Activated CD4-positive, alpha-beta T cell treated with anti-CD3 and anti-CD28 coated beads, Interleukin-2, amount 50 U/mL, for 24 hours (primary cell): ENCODE measurements around the gene HCRTR2.
"Not testable (repeated sequence)": the region's sequence is repeated elsewhere in the genome, so short reads cannot be mapped to it uniquely, and the experiment has no call there.

Source experiments
- DNase-seq, 2 donors: peaks; one replicate each; pipeline ENCODE4 v3.0.0-alpha.2; 2020; ENCODE audit warnings: low read depth in 1 of 2, low spot score in 1 of 2

The HCRTR2 gene

GRCh38 chr6:55174211-55175026 lies at the start of gene HCRTR2:
Gene HCRTR2, plus strand, starts transcription at chr6:55174515. Its CDS starts 73 bp downstream, at chr6:55174588.
- no peak for DNase-seq

GRCh38 chr6:55130806-55131324 lies 43.5 kb upstream of the HCRTR2 start:
- no peak for DNase-seq

- no peak for DNase-seq
Observed at GRCh38 chr6:55131616-55132015, 42.7 kb upstream of the HCRTR2 start.

- DNase-seq = no peak
Observed at GRCh38 chr6:55136916-55137315, 37.4 kb upstream of the HCRTR2 start.

GRCh38 chr6:55137929-55138693 lies 36.2 kb upstream of the HCRTR2 start:
- no peak for DNase-seq

GRCh38 chr6:55141611-55142010 lies 32.7 kb upstream of the HCRTR2 start:
- no peak for DNase-seq

DNA sequence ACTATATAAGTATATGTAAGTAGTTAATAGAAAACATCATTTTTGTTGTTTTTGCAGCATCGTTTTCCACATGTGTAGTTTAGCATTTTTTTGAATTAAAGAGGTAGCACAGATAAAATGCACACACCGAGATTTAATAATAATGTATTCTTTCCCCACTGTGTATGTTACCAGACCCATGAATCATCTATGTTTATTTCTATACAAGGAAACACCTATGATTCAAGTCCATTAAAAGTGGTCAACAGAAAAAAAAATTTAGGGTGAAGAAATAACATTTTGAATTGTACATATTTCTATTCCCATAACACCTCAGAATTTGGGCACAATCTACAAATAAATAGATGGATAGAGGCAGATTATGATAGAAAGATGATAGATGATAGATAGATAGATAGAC lies 31.7 kb upstream of the HCRTR2 start:
- no peak for DNase-seq

- no peak for DNase-seq
Observed at GRCh38 chr6:55153284-55153683, 21.0 kb upstream of the HCRTR2 start.

DNA sequence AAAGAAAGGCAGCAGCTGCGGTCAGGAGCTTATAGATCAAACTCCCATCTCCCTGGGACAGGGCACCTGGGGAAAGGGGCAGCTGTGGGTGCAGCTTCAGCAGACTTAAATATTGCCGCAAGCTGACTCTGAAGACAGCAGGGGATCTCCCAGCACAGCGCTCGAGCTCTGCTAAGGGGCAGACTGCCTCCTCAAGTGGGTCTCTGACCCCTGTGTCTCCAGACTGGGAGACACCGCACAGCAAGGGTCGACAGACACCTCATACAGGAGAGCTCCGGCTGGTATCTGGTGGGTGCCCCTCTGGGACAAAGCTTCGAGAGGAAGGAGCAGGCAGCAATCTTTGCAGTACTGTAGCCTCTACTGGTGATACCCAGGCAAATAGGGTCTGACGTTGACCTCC lies 15.5 kb upstream of the HCRTR2 start:
- DNase-seq = not testable (repeated sequence)

DNA sequence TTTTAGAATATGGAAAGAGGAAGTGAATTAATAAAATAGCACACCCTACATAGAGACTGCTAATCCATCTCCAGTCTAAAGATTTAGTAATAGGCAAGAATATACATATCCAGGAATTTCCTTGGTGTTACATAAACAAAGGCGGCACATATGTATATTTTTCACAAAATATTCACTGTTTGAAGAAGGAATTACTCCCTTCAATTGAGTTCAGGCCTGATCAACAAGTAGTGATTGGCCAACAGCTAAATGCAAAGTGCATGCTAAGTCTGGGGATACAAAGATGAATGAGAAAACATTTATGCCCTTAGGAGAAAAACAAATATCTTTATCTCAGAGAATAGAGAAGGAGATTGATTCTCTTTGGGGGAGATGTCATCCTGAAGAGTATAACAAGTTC lies 6.5 kb upstream of the HCRTR2 start:
- DNase-seq = no peak

DNA sequence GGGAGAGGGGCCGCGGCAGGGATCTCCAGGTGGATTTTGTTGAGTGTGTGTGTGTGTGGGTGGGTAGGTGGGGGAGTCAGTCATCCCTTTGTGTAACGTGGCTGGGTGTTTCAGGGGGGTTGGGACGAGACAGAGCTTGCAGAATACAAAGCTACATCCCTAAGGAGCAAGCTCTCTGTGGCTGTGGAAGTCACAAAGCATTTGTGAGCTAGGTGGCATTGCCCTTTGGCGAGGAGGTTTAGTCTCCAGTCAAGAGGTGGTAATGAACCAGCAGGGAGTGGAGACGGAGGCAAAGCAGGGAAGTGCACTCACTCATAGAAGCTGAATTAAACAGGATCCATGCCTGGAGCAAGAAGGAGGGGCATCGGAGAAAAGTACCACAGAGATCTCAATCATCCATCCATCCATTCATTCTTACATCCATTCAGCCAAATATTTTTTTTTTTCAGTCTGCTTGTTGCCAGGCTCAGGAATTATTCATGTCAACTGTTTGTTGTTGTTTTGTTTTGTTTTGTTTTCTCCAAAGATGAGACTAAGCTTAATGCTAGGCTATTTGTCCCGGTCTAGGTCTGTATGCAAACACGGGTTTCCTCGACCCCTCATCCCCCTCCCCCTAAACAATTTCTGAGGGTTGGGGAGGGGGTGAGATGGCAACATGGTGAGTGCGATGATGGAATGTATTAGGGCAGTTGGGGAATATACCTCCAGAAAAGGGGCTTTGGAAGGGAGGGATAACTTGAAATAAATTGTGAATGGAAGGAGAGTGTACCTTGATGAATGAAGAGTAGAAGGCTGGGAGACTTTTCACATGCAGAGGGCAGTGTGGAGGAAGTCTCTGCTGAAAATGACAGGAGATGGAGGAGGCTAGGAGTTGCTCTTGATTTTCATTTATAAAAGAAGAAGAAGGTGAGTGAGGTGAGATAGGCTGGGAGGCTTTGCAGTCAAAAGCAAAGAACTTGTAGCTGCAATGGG lies 1.0 kb downstream of the HCRTR2 start:
- no peak for DNase-seq

- DNase-seq = no peak
Observed at GRCh38 chr6:55176958-55177357, 2.6 kb downstream of the HCRTR2 start.

- no peak for DNase-seq
Observed at GRCh38 chr6:55180258-55180657, 5.9 kb downstream of the HCRTR2 start.

DNA sequence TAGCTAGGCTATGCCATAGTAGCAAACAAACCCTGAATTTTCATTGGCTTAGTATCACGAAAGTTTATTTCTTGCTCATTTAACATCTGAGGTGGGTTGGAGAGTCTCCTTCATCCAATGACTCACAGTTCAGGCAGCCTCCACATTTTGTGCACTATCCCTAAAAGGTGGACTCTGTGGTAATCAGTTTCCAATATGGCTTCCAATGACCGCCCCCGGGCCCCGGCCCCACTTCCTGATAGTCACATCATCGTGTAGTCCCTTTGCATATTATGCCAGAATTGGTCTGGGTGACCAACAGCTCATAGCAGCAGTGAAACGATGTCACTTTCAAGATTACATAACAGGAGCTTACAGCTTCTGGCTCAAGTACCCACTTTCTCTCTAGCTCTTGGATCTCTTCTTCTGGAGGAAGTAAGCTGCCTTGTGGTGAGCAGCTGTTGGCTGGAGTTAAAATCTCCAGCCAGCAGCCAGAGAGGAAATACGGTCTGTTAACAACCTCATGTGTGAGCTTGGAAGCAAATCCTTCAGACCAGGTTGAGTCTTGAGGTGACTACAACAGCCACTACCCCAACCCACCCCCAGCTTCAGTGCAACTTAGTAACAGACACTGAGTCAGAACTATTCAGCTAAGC lies 7.8 kb downstream of the HCRTR2 start:
- no peak for DNase-seq

DNA sequence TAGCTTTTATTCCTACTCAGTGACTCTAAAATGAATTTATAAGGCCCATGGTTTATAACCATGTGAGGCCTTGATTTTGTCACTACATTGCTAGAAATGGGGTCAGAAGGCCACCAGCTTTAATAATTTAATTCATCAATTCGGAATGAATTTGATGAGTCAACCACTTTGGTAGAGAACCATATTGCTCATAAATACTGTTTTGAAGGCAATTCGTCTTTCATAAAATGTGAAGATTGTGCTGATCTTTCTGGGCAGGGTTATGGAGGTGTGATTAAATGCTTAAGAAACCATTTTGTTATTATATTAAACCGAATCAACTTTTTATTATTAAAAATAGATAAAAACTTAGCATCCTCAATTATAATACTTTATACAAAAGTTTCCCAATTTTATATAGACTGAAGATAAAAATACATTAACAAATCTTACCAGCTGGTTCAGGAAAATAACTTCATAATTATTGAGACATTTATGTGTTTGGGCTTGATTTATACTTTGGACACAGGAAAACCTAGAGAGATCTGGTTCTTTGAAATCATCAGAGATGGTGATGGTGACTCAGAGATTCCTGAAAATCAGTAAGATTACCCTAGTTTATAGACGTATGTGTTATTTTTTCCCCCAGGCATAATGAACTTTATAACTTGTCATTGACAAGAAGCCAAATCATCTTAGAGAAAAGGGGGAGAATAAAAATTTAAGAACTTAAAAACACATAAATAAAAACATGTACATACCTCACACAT lies 10.6 kb downstream of the HCRTR2 start:
- DNase-seq = no peak

- no peak for DNase-seq
Observed at GRCh38 chr6:55198715-55199114, 24.4 kb downstream of the HCRTR2 start.

DNA sequence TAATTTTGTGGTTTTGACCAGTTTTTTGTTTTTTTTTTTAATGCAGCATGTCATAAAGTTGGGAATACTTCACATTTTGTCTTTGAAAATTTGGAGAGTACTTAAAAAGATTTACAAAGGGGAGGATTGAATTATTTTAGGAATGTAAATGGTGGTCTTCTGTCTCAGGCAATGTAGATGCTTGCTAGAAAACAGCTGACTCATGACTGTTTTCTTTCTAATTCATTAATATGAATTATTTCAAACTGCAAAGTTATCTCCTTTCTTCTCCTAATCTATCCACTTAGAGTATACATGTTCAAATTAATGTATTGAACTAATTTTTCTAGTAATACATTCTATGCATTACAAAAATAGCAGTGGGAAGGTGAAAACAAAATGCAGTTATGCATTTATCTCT lies 24.9 kb downstream of the HCRTR2 start:
- no peak for DNase-seq

GRCh38 chr6:55208478-55209458 lies 34.5 kb downstream of the HCRTR2 start:
- DNase-seq = no peak

GRCh38 chr6:55210952-55211351 lies 36.6 kb downstream of the HCRTR2 start:
- DNase-seq = no peak
